Hepatocyte (in vitro differentiated cells): ENCODE results near the gene JPH2. TPM values are rescaled to one million over a fixed set of nuclear protein-coding genes. Genes with fewer than 3 reads are reported as not detected.

Experiments
- DNase-seq: peaks from one replicate; pipeline ENCODE4 v3.0.0-alpha.2; 2016; ENCODE audit warnings: low spot score
- H2AFZ ChIP-seq: fragments of 200-600 bp; sonication (generic); 2 replicates; pipeline ENCODE4 v1.6.0; 2016; ENCODE audit warnings: antibody characterized with exemption, mild to moderate bottlenecking
- H3K27ac ChIP-seq: fragments of 200-600 bp; sonication (generic); 2 replicates; pipeline ENCODE4 v1.5.1; 2016; ENCODE audit warnings: mild to moderate bottlenecking
- H3K27me3 ChIP-seq: fragments of 200-600 bp; sonication (generic); 2 replicates; pipeline ENCODE4 v1.6.1; 2016
- H3K36me3 ChIP-seq: fragments of 200-600 bp; sonication (generic); replicated peaks from 2 replicates; pipeline ENCODE4 v1.5.1; 2016; ENCODE audit warnings: low read depth; ENCODE audit not compliant: insufficient read depth
- H3K4me1 ChIP-seq: fragments of 200-600 bp; sonication (generic); 2 replicates; pipeline ENCODE4 v1.5.1; 2016; ENCODE audit warnings: mild to moderate bottlenecking, moderate library complexity; ENCODE audit not compliant: insufficient read depth
- H3K4me2 ChIP-seq: fragments of 200-600 bp; sonication (generic); 2 replicates; pipeline ENCODE4 v1.6.0; 2016
- H3K4me3 ChIP-seq: fragments of 200-600 bp; sonication (generic); 2 replicates; pipeline ENCODE4 v1.5.1; 2016; ENCODE audit warnings: mild to moderate bottlenecking
- H3K79me2 ChIP-seq: fragments of 200-600 bp; sonication (generic); 2 replicates; pipeline ENCODE4 v1.6.0; 2017; ENCODE audit warnings: mild to moderate bottlenecking
- H3K9me2 ChIP-seq: fragments of 200-600 bp; sonication (generic); replicated peaks from 2 replicates; pipeline ENCODE4 v1.6.0; 2017; ENCODE audit warnings: mild to moderate bottlenecking; ENCODE audit not compliant: insufficient read depth
- H3K9me3 ChIP-seq: fragments of 200-600 bp; sonication (generic); 2 replicates; pipeline ENCODE4 v1.5.1; 2016; ENCODE audit warnings: low read depth, mild to moderate bottlenecking
- H4K20me1 ChIP-seq: fragments of 200-600 bp; sonication (generic); 2 replicates; pipeline ENCODE4 v1.6.0; 2016; ENCODE audit warnings: mild to moderate bottlenecking; ENCODE audit not compliant: insufficient read depth, poor library complexity, severe bottlenecking
- EZH2 ChIP-seq: fragments of 200-600 bp; sonication (generic); IDR thresholded peaks from 2 replicates; pipeline ENCODE4 v1.6.1; 2016; ENCODE audit warnings: antibody characterized with exemption, mild to moderate bottlenecking, borderline replicate concordance
- EZH2phosphoT487 ChIP-seq: fragments of 200-600 bp; sonication (generic); IDR thresholded peaks from one replicate; pipeline ENCODE4 v1.6.1; 2018; ENCODE audit warnings: antibody characterized with exemption, mild to moderate bottlenecking, low read depth, moderate library complexity; ENCODE audit not compliant: unreplicated experiment, severe bottlenecking
- WGBS: methylation state at CpG from one replicate; pipeline ENCODE4 v1.1.6; 2016; ENCODE audit warnings: low lambda C conversion rate; ENCODE audit errors: missing lambda C conversion rate; 5-methylcytosine and 5-hydroxymethylcytosine counted together
- polyA plus RNA-seq: library from polyadenylated mRNA; unstranded; fragments of >200 nt; fragmentation: Nextera tagmentation; extraction: Ambion mirVana; gene quantifications from 2 replicates; pipeline ENCODE4 v1.2.1, GENCODE V29; 2016
- total RNA-seq: library from RNA; depleted of rRNA; stranded (reverse); fragments of >200 nt; gene quantifications from 2 replicates; pipeline ENCODE4 v1.2.3, GENCODE V29; 2014
- TF ChIP-seq, protein P1 (sequence below): fragments of 200-600 bp; sonication (generic); IDR thresholded peaks from 2 replicates; pipeline ENCODE4 v1.5.1; 2016; ENCODE audit warnings: antibody characterized with exemption, mild to moderate bottlenecking; ENCODE audit not compliant: poor library complexity

Gene JPH2
- total and polyA plus RNA-seq, 2 experiments from 2014 or later, result 6.6 to 8.3 TPM

DNA sequence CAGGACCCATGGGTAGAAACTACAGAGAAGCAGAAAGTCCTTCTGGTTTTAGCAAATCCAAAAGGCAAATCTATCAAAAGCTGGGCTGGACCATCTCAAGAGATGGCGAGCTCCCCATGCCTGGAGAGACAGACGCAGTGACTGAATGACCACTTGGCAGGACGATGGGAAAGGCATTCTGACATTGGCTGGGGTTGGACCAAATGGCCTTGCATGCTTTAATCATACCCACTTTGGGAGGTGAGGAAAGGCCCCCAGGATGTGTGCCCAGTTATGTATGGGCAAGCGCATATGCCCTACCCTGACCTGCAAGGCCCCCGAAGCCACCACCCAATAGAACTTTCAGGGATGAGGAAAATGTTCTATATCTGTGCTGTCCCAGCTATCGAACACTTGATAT lies 45.1 kb downstream of the JPH2 start:
- Histone ChIP-seq H3K4me3 (no peak overlapping the region), H3K9me2 (no peaks in the 10 kb centered on the region), H3K79me2 (no peaks in the 10 kb centered on the region), H3K9me3 (no peaks in the 10 kb centered on the region), H4K20me1 (no peaks in the 10 kb centered on the region), H3K4me1 (peaks cover 9% of the 10 kb centered on the region), H3K27me3 (no peaks in the 10 kb centered on the region), H3K27ac (no peak overlapping the region), H3K4me2 (no peak overlapping the region), H2AFZ (no peak overlapping the region), H3K36me3 (no peaks in the 10 kb centered on the region)
- TF ChIP-seq, protein P1, sequence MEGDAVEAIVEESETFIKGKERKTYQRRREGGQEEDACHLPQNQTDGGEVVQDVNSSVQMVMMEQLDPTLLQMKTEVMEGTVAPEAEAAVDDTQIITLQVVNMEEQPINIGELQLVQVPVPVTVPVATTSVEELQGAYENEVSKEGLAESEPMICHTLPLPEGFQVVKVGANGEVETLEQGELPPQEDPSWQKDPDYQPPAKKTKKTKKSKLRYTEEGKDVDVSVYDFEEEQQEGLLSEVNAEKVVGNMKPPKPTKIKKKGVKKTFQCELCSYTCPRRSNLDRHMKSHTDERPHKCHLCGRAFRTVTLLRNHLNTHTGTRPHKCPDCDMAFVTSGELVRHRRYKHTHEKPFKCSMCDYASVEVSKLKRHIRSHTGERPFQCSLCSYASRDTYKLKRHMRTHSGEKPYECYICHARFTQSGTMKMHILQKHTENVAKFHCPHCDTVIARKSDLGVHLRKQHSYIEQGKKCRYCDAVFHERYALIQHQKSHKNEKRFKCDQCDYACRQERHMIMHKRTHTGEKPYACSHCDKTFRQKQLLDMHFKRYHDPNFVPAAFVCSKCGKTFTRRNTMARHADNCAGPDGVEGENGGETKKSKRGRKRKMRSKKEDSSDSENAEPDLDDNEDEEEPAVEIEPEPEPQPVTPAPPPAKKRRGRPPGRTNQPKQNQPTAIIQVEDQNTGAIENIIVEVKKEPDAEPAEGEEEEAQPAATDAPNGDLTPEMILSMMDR, result no peak
- no peak for TF ChIP-seq EZH2
- TF ChIP-seq EZH2phosphoT487, result no peak
- WGBS, result 98% methylated on average over 6 of the region's 6 CpGs
- DNase-seq, result no peak

DNA sequence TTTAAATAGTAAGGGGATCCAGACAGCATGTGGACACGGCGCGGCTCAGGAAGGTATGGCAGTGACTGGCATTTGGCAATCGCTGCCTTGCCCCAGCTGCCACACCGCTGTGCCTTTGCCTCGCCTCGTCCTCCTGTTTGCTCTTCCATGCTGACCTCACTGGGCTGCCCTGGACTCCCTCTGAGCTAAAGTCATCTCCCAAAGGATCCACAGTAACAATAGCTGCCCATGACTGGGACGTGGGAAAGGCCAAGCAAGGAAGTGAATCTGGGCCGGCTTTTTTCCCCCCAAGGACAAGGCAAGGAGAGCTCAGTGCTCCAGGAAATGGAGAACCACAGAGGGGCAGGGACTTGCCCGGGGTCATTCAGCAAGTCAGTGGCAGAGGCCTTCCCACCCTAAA lies 48.1 kb downstream of the JPH2 start:
- WGBS, result 83% methylated on average over 10 of the region's 10 CpGs
- Histone ChIP-seq H3K36me3 (no peaks in the 10 kb centered on the region), H4K20me1 (no peaks in the 10 kb centered on the region), H3K9me2 (no peaks in the 10 kb centered on the region), H2AFZ (no peak overlapping the region), H3K4me1 (peaks cover 12% of the 10 kb centered on the region), H3K27me3 (no peaks in the 10 kb centered on the region), H3K9me3 (no peaks in the 10 kb centered on the region), H3K4me3 (no peak overlapping the region), H3K4me2 (no peak overlapping the region), H3K79me2 (no peaks in the 10 kb centered on the region), H3K27ac (no peak overlapping the region)
- no peak for DNase-seq
- TF ChIP-seq EZH2phosphoT487, result no peak
- TF ChIP-seq, protein P1, result no peak
- no peak for TF ChIP-seq EZH2

DNA sequence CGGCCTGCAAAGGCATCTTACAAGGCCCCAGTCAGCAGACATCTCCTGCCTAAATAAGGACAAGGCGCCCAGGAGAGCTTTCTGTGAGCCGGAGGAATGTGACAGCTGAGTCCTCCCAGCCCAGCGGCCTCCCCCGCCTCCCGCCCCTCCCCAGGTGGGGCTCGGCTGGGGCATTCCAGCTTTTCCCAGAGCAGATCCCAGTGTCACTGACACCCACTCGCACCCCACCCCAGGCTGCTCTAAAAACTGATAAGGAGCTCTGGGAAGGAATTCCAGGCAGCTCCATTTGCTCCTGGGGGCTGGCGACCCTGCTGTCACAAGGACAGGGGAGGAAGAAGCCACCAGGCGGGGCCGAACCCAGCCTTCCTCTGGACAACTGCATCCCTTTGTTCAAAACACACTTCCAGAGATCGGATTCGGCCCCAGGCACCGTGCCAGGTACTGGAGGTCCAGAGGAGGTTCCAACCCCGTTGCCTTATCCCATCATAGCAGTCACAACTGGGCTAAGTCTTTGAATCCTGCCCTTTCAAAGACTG lies 49.7 kb downstream of the JPH2 start:
- peak overlapping the region; percentile 77 for H3K27ac ChIP-seq
- no peaks in the 10 kb centered on the region for H3K36me3 ChIP-seq
- no peaks in the 10 kb centered on the region for H3K27me3 ChIP-seq
- no peak for TF ChIP-seq EZH2phosphoT487
- TF ChIP-seq EZH2, result no peak
- TF ChIP-seq, protein P1, result no peak
- no peaks in the 10 kb centered on the region for H4K20me1 ChIP-seq
- no peaks in the 10 kb centered on the region for H3K79me2 ChIP-seq
- H3K4me1 ChIP-seq, result peaks cover 12% of the 10 kb centered on the region
- no peaks in the 10 kb centered on the region for H3K9me3 ChIP-seq
- peak; percentile 79 for DNase-seq
- H3K4me3 ChIP-seq, result no peak overlapping the region
- H3K9me2 ChIP-seq, result no peaks in the 10 kb centered on the region
- 24% methylated on average over 11 of the region's 15 CpGs for WGBS
- H2AFZ ChIP-seq, result no peak overlapping the region
- peak overlapping the region; percentile 35 for H3K4me2 ChIP-seq
